Measurements from ENCODE around the gene CKAP5. TPM values are rescaled to one million over a fixed set of nuclear protein-coding genes. Genes with fewer than 3 reads are reported as not detected.

CKAP5 gene
- total RNA-seq, 4 donors from 2014 or later: 29.9 to 59.2 (median 38.9) TPM

DNA sequence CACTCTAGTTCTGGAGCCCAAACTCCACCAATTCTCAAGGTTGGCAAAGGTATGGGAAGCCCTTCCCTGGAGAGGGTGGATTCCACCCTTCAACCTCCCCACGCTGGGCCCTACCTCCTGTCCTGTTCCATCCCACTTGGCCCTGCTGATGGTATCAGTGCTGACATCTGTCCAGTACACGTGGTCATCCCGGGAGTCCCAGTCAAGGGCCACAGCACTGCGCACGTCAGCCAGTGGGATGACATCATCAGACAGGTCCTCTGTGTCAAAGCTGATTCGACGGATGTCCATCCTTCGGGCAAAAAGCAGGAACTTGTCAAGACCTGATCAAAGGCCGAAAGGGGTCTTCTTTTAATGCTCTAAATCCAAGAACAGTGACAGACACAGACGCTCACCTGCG lies 40.1 kb upstream of the CKAP5 start:
- H3K27ac ChIP-seq: no peak overlapping the region
- no peaks in the 10 kb centered on the region for H3K4me1 ChIP-seq
- H3K9me3 ChIP-seq: no peaks in the 10 kb centered on the region
- TF ChIP-seq POLR2AphosphoS5 (IDR thresholded peaks at IDR 0.05): no peak
- TF ChIP-seq, protein P1, sequence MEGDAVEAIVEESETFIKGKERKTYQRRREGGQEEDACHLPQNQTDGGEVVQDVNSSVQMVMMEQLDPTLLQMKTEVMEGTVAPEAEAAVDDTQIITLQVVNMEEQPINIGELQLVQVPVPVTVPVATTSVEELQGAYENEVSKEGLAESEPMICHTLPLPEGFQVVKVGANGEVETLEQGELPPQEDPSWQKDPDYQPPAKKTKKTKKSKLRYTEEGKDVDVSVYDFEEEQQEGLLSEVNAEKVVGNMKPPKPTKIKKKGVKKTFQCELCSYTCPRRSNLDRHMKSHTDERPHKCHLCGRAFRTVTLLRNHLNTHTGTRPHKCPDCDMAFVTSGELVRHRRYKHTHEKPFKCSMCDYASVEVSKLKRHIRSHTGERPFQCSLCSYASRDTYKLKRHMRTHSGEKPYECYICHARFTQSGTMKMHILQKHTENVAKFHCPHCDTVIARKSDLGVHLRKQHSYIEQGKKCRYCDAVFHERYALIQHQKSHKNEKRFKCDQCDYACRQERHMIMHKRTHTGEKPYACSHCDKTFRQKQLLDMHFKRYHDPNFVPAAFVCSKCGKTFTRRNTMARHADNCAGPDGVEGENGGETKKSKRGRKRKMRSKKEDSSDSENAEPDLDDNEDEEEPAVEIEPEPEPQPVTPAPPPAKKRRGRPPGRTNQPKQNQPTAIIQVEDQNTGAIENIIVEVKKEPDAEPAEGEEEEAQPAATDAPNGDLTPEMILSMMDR (IDR thresholded peaks at IDR 0.05): no peak
- no peak for TF ChIP-seq EP300 (IDR thresholded peaks at IDR 0.05)
- TF ChIP-seq POLR2A (IDR thresholded peaks at IDR 0.05): no peak
- peaks cover 65% of the 10 kb centered on the region for H3K36me3 ChIP-seq
- no peak for DNase-seq (ENCODE audit: low spot score in 2 of 2)
- no peaks in the 10 kb centered on the region for H3K27me3 ChIP-seq
- no peak overlapping the region for H3K4me3 ChIP-seq
- 90% methylated on average over 11 of the region's 11 CpGs for WGBS

- DNase-seq (ENCODE audit: low spot score in 2 of 2): no peak
- TF ChIP-seq, protein P1 (IDR thresholded peaks at IDR 0.05): no peak
- TF ChIP-seq POLR2AphosphoS5 (IDR thresholded peaks at IDR 0.05) (no peak), EP300 (IDR thresholded peaks at IDR 0.05) (no peak), POLR2A (IDR thresholded peaks at IDR 0.05) (no peak)
- 97% methylated on average over 9 of the region's 10 CpGs for WGBS
- H3K36me3 ChIP-seq: peaks cover 76% of the 10 kb centered on the region
- H3K27me3 ChIP-seq: no peaks in the 10 kb centered on the region
- H3K4me3 ChIP-seq: no peak overlapping the region
- H3K4me1 ChIP-seq: no peaks in the 10 kb centered on the region
- no peak overlapping the region for H3K27ac ChIP-seq
- H3K9me3 ChIP-seq: no peaks in the 10 kb centered on the region
These were observed 33.0 kb upstream of the CKAP5 start for GRCh38 chr11:46879056-46879585.

DNA sequence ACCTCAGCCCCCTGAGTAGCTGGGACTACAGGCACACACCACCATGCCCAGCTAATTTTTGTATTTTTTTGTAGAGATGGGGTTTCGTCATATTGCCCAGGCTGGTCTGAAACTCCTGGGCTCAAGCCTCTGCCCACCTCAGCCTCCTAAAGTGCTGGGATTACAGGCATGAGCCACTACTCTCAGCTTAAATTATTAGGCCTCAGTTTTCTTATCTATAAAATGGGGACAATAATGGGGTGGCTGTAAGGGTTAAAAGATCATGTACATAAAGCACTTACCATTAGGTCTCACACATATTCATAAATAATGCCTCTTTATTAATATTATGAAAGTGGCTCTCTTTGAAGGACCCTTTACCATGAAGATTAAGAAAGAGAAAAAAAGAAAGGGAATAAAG lies 31.5 kb upstream of the CKAP5 start:
- Histone ChIP-seq H3K27ac (no peak overlapping the region), H3K9me3 (no peaks in the 10 kb centered on the region), H3K4me1 (no peaks in the 10 kb centered on the region), H3K4me3 (no peak overlapping the region), H3K36me3 (peaks cover 81% of the 10 kb centered on the region), H3K27me3 (no peaks in the 10 kb centered on the region)
- WGBS: 100% methylated on average over 1 of the region's 1 CpG
- no peak for DNase-seq (ENCODE audit: low spot score in 2 of 2)
- TF ChIP-seq EP300 (IDR thresholded peaks at IDR 0.05) (no peak), POLR2AphosphoS5 (IDR thresholded peaks at IDR 0.05) (no peak), POLR2A (IDR thresholded peaks at IDR 0.05) (no peak)
- TF ChIP-seq, protein P1 (IDR thresholded peaks at IDR 0.05): no peak

- TF ChIP-seq POLR2AphosphoS5 (IDR thresholded peaks at IDR 0.05) (no peak), POLR2A (IDR thresholded peaks at IDR 0.05) (no peak), EP300 (IDR thresholded peaks at IDR 0.05) (no peak)
- TF ChIP-seq, protein P1 (IDR thresholded peaks at IDR 0.05): no peak
- Histone ChIP-seq H3K27me3 (no peaks in the 10 kb centered on the region), H3K27ac (no peak overlapping the region), H3K36me3 (peaks cover 81% of the 10 kb centered on the region), H3K9me3 (no peaks in the 10 kb centered on the region), H3K4me3 (no peak overlapping the region), H3K4me1 (no peaks in the 10 kb centered on the region)
- WGBS: 95% methylated on average over 10 of the region's 11 CpGs
- DNase-seq (ENCODE audit: low spot score in 2 of 2): no peak
These were observed 30.4 kb upstream of the CKAP5 start for GRCh38 chr11:46876471-46876870.

GRCh38 chr11:46874586-46874985 lies 28.5 kb upstream of the CKAP5 start:
- no peak overlapping the region for H3K27ac ChIP-seq
- peaks cover 95% of the 10 kb centered on the region for H3K36me3 ChIP-seq
- 91% methylated on average over 4 of the region's 6 CpGs for WGBS
- no peaks in the 10 kb centered on the region for H3K9me3 ChIP-seq
- DNase-seq (ENCODE audit: low spot score in 2 of 2): no peak
- TF ChIP-seq POLR2A (IDR thresholded peaks at IDR 0.05) (no peak), POLR2AphosphoS5 (IDR thresholded peaks at IDR 0.05) (no peak), EP300 (IDR thresholded peaks at IDR 0.05) (no peak)
- TF ChIP-seq, protein P1 (IDR thresholded peaks at IDR 0.05): no peak
- no peaks in the 10 kb centered on the region for H3K27me3 ChIP-seq
- no peaks in the 10 kb centered on the region for H3K4me1 ChIP-seq
- H3K4me3 ChIP-seq: no peak overlapping the region

All from suprapubic skin (tissue), 4 donors.